ENCODE measurements around the gene FAF1. TPM values are rescaled to one million over a fixed set of nuclear protein-coding genes. Genes with fewer than 3 reads are reported as not detected.
"Not testable (repeated sequence)": the region's sequence is repeated elsewhere in the genome, so short reads cannot be mapped to it uniquely, and the experiment has no call there.

The FAF1 gene
- 10 to 100 TPM; 59.8 to 64.2 (median 60.1) TPM for total RNA-seq

DNA sequence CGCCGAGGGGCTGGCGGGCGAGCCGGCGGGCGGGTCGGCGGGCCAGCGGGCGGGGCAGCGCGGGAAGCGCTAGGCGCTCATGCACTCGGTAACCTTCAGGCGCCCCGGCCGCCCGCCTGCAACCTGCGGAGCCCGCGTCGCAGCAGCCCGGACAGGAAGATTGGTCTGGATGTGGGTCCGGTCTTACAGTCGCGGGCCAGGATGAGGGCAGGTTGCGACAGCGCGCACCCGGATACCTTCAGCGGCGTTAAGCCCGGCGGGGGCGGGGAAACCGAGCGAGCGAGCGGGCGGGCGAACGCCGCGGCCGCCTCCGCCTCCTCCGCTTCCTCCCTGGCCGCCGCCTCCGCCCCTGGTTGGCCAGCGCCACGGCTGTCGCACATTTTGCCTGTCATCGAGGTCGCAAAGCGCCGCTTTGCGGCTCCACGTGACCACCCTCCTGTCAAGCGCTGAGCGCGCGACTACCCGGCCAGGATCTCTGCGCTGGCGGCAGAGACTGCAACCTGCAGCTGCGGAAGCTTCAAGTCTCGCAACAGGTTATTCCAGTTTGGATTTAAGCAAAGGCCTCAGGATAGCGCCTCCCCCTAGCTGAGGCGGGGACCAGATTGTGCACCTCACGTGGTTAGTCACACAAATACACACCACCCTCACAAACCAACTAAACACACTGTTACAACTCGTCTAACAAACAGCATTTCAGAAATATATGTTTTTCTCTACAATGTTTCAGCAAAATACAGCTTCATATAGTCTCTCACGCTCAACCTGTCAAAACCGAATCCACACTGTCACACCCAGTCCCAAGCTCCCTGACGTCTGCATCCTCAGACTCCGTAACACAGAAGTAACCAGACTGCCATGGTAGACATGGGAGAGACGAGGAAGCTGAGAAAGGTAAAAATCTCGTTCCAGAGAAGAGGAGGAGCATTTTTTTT, at the start of gene FAF1:
Gene FAF1 (minus strand): TSS at position 355 of the 932 bp plus-strand sequence. CDS start 456 bp downstream, outside the sequence.
- Mint-ChIP-seq H3K4me3 (peak within 1 kb of the TSS; percentile 89), H3K36me3 (ENCODE audit: insufficient read depth) (no peaks in the 10 kb centered on the region), H3K9me3 (no peaks in the 10 kb centered on the region), H3K4me1 (ENCODE audit: low read depth) (peaks cover 21% of the 10 kb centered on the region), H3K27me3 (ENCODE audit: low read depth) (no peaks in the 10 kb centered on the region)
- peak; percentile 91 to 92 for ATAC-seq
- peak; percentile 95 for DNase-seq

DNA sequence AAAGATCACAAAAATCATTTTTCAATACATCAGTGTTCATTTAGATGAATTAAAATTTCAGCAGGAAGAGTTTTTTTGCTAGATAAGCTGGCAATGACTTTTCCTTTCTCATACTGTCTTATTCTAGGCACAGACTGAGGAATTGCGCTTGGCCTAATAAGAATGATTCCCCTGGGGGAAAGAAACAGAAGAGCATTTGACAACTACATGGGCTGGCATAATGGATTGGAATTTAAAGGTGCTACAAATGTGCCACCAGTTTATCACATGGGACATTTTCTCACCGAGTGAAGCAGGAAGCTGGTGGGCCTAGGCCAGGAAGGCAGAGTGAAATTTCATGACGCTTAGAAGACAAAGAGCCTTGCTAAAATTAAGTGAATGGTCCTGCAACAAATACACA, 49.3 kb upstream of the FAF1 start:
- no peak overlapping the region for H3K4me3 Mint-ChIP-seq

GRCh38 chr1:51005549-51005948, 45.5 kb upstream of the FAF1 start:
- not testable (repeated sequence) for H3K27me3 Mint-ChIP-seq (ENCODE audit: low read depth); ATAC-seq; H3K4me1 Mint-ChIP-seq (ENCODE audit: low read depth); H3K36me3 Mint-ChIP-seq (ENCODE audit: insufficient read depth); DNase-seq; H3K4me3 Mint-ChIP-seq
- peaks cover 12% of the 10 kb centered on the region for H3K9me3 Mint-ChIP-seq

More for the DNA sequence above, 49.3 kb upstream of the FAF1 start:
- H3K9me3 Mint-ChIP-seq, result peaks cover 14% of the 10 kb centered on the region
- H3K4me1 Mint-ChIP-seq (ENCODE audit: low read depth), result no peaks in the 10 kb centered on the region
- H3K36me3 Mint-ChIP-seq (ENCODE audit: insufficient read depth), result no peaks in the 10 kb centered on the region
- no peak for ATAC-seq
- H3K27me3 Mint-ChIP-seq (ENCODE audit: low read depth), result peaks cover 6% of the 10 kb centered on the region
- no peak for DNase-seq

DNA sequence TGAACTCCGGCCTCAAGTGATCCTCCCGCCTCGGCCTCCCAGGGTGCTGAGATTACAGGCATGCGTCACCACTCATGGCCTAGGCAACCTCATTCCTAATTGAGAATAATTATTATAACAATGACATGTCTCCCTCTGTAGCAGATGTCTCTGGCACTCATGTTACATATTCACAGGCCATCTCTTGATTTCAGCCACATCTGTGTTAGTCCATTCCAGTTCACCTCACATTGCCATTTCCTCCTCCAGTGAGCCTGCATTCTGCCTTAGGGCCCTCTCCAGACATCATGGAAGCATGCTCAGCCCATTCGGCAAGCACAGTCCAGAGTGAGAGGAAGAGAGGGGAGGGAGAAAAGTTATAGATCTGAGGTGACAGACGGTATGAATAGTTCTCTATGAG, 42.4 kb upstream of the FAF1 start:
- Mint-ChIP-seq H3K4me3 (no peak overlapping the region), H3K4me1 (ENCODE audit: low read depth) (no peaks in the 10 kb centered on the region), H3K27me3 (ENCODE audit: low read depth) (peaks cover 6% of the 10 kb centered on the region), H3K36me3 (ENCODE audit: insufficient read depth) (no peaks in the 10 kb centered on the region), H3K9me3 (peaks cover 4% of the 10 kb centered on the region)
- ATAC-seq, result no peak
- no peak for DNase-seq

DNA sequence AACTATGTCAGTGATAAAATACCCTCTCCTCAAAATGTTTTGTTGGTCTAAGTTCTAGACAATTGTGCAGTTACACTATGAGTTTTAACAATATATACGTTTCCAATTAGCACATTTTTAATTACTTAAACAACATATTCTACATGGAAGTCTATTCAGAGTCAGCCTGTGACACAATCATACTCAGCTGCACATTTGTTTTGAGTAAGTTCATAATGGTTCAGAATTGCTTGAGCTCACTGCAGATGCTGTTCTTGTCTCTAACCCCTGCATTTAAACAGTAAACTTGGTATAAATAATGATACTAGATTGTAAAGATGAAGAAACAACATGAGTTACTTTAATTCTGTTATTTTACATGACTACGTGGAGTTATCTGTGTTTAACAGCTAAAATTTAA, 40.6 kb upstream of the FAF1 start:
- H3K4me1 Mint-ChIP-seq (ENCODE audit: low read depth), result no peaks in the 10 kb centered on the region
- no peaks in the 10 kb centered on the region for H3K36me3 Mint-ChIP-seq (ENCODE audit: insufficient read depth)
- no peak for ATAC-seq
- peaks cover 6% of the 10 kb centered on the region for H3K27me3 Mint-ChIP-seq (ENCODE audit: low read depth)
- no peaks in the 10 kb centered on the region for H3K9me3 Mint-ChIP-seq
- DNase-seq, result no peak
- H3K4me3 Mint-ChIP-seq, result no peak overlapping the region

DNA sequence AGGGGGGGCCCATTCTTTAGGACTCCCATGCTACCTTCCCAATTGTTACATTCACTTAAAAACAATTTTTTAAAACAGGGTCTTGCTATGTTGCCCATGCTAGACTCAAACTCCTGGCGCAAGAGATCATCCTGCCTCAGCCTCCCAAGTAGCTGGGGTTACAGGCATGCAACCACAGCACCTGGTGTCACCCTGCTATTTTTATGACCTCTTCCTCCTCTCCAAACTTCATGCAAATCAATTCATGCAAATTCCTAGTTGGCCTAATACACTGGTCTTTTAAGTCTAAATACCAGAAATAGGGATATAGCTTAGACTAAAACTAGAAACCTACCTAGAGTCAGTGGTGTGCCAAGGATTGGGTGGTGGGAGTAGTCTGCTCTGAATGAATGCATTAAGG, 40.1 kb upstream of the FAF1 start:
- no peaks in the 10 kb centered on the region for H3K4me1 Mint-ChIP-seq (ENCODE audit: low read depth)
- H3K36me3 Mint-ChIP-seq (ENCODE audit: insufficient read depth), result no peaks in the 10 kb centered on the region
- no peak overlapping the region for H3K4me3 Mint-ChIP-seq
- H3K27me3 Mint-ChIP-seq (ENCODE audit: low read depth), result peaks cover 6% of the 10 kb centered on the region
- no peak for DNase-seq
- ATAC-seq, result no peak
- H3K9me3 Mint-ChIP-seq, result no peaks in the 10 kb centered on the region

GRCh38 chr1:50999375-50999774, 39.3 kb upstream of the FAF1 start:
- not testable (repeated sequence) for DNase-seq; H3K9me3 Mint-ChIP-seq; ATAC-seq; H3K4me1 Mint-ChIP-seq (ENCODE audit: low read depth); H3K4me3 Mint-ChIP-seq; H3K36me3 Mint-ChIP-seq (ENCODE audit: insufficient read depth); H3K27me3 Mint-ChIP-seq (ENCODE audit: low read depth)

- Mint-ChIP-seq H3K9me3 (no peaks in the 10 kb centered on the region), H3K4me1 (ENCODE audit: low read depth) (no peaks in the 10 kb centered on the region), H3K36me3 (ENCODE audit: insufficient read depth) (no peaks in the 10 kb centered on the region), H3K4me3 (no peak overlapping the region), H3K27me3 (ENCODE audit: low read depth) (no peaks in the 10 kb centered on the region)
- DNase-seq (no peak), ATAC-seq (no peak)
Measured at GRCh38 chr1:50996083-50996482, 36.0 kb upstream of the FAF1 start.

- Mint-ChIP-seq H3K4me1 (ENCODE audit: low read depth) (no peaks in the 10 kb centered on the region), H3K27me3 (ENCODE audit: low read depth) (no peaks in the 10 kb centered on the region), H3K9me3 (no peaks in the 10 kb centered on the region), H3K36me3 (ENCODE audit: insufficient read depth) (no peaks in the 10 kb centered on the region), H3K4me3 (no peak overlapping the region)
- no peak for ATAC-seq
- DNase-seq, result no peak
Measured at GRCh38 chr1:50995651-50996050, 35.6 kb upstream of the FAF1 start.

- Mint-ChIP-seq H3K4me1 (ENCODE audit: low read depth) (no peaks in the 10 kb centered on the region), H3K4me3 (no peak overlapping the region), H3K27me3 (ENCODE audit: low read depth) (no peaks in the 10 kb centered on the region), H3K9me3 (no peaks in the 10 kb centered on the region), H3K36me3 (ENCODE audit: insufficient read depth) (no peaks in the 10 kb centered on the region)
- ATAC-seq, result no peak
- DNase-seq, result no peak
Measured at GRCh38 chr1:50994997-50995396, 34.9 kb upstream of the FAF1 start.

DNA sequence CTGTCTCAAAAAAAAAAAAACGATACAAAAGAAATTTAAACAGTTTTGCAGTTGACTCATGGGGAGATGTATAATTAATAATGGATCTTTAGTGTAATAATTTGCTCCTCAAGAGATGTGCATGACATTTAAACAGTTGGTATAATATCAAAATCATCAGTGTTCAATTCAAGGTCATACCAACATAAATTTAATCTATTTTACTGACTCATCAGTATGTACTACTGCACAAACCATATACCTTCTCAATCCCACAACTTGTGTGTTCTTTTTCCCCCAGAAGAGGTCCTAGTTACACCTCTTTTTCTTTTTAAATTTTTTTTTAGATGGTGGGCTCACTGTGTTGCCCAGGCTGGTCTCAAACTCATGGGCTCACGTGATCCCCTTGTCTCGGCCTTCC, 33.6 kb upstream of the FAF1 start:
- DNase-seq, result no peak
- Mint-ChIP-seq H3K27me3 (ENCODE audit: low read depth) (no peaks in the 10 kb centered on the region), H3K9me3 (no peaks in the 10 kb centered on the region), H3K36me3 (ENCODE audit: insufficient read depth) (no peaks in the 10 kb centered on the region), H3K4me3 (no peak overlapping the region), H3K4me1 (ENCODE audit: low read depth) (no peaks in the 10 kb centered on the region)
- no peak for ATAC-seq

- Mint-ChIP-seq H3K9me3 (no peaks in the 10 kb centered on the region), H3K4me3 (no peak overlapping the region), H3K27me3 (ENCODE audit: low read depth) (no peaks in the 10 kb centered on the region), H3K4me1 (ENCODE audit: low read depth) (no peaks in the 10 kb centered on the region), H3K36me3 (ENCODE audit: insufficient read depth) (no peaks in the 10 kb centered on the region)
- ATAC-seq (no peak), DNase-seq (no peak)
Measured at GRCh38 chr1:50992532-50993318, 32.7 kb upstream of the FAF1 start.

DNA sequence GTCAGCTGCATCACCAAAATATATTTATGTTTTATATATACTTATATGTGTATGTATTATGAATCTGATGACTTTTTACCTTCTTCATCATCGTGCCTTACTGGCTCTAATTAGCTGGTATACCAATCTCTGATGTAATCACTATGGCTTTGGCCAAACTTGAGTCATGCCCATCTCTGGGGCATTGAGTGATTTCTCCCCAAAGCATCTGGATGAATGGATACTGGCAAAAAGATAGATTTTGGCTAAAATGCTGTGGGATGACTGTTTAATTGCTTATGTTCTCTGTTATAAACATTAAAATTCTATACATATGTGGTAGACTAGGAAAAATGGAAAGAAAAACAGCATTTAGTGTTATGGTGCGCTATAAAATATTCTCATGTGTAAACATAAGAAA, 29.6 kb upstream of the FAF1 start:
- Mint-ChIP-seq H3K9me3 (no peaks in the 10 kb centered on the region), H3K27me3 (ENCODE audit: low read depth) (no peaks in the 10 kb centered on the region)
- DNase-seq, result no peak

DNA sequence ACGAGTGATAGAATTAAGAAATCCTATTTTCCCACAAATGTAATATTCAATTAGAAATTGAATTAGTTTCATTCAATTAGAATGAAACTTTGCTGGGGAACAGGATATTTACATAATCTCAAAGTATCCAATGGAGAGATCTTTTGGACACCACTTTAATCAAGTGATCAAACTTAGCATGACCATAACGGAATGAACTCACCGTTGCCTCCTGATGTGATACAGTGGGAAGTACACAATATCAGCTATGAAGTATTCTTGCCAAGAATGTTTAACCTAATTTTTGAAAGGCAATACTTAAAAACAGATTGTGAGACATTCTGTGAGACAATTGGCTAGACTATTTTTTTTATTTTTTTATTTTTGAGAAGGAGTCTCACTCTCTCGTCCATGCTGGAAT, 26.6 kb upstream of the FAF1 start:
- Mint-ChIP-seq H3K4me1 (ENCODE audit: low read depth) (peaks cover 2% of the 10 kb centered on the region), H3K27me3 (ENCODE audit: low read depth) (no peaks in the 10 kb centered on the region), H3K4me3 (no peak overlapping the region), H3K9me3 (no peaks in the 10 kb centered on the region), H3K36me3 (ENCODE audit: insufficient read depth) (no peaks in the 10 kb centered on the region)
- ATAC-seq (no peak), DNase-seq (no peak)

More for the DNA sequence above, 29.6 kb upstream of the FAF1 start:
- peaks cover 2% of the 10 kb centered on the region for H3K4me1 Mint-ChIP-seq (ENCODE audit: low read depth)
- no peak for ATAC-seq
- H3K4me3 Mint-ChIP-seq, result no peak overlapping the region
- H3K36me3 Mint-ChIP-seq (ENCODE audit: insufficient read depth), result no peaks in the 10 kb centered on the region

DNA sequence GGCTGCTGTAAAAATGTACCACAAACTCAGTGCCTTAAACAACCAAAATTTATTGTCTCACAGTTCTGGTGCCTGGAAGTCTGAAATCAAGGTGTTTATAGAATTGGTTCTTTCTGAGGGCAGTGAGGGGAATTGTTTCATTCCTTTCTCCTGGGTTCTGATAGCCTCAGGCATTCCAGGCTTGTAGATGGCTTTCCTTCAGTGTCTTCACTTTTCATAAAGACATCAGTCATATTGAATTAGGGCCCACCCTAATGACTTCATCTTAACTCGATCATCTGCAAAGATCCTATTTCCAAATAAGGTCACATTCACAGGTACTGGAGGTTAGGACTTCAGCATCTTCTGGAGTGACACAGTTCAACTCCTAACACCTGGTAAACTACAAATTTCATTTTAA, 25.0 kb upstream of the FAF1 start:
- Mint-ChIP-seq H3K4me3 (no peak overlapping the region), H3K36me3 (ENCODE audit: insufficient read depth) (no peaks in the 10 kb centered on the region), H3K9me3 (no peaks in the 10 kb centered on the region), H3K4me1 (ENCODE audit: low read depth) (peaks cover 2% of the 10 kb centered on the region), H3K27me3 (ENCODE audit: low read depth) (no peaks in the 10 kb centered on the region)
- no peak for ATAC-seq
- no peak for DNase-seq
